H9 (cell line): ENCODE data around the gene CENPB. TPM values are rescaled to one million over a fixed set of nuclear protein-coding genes. Genes with fewer than 3 reads are reported as not detected.

ENCODE experiments used
- DNase-seq: peaks from one replicate; pipeline ENCODE4 v3.0.0-alpha.2; 2017
- H2AFZ ChIP-seq: one replicate; pipeline ENCODE4 v1.6.1; 2013; ENCODE audit warnings: mild to moderate bottlenecking, low read length, control low read depth, moderate library complexity
- H2AK5ac ChIP-seq: 2 replicates; pipeline ENCODE4 v1.6.1; 2013; ENCODE audit warnings: low read length, control low read depth, mixed read lengths; ENCODE audit not compliant: insufficient read length
- H2BK120ac ChIP-seq: one replicate; pipeline ENCODE4 v1.6.1; 2013; ENCODE audit warnings: low read depth, mild to moderate bottlenecking, low read length, control low read depth, inconsistent platforms; ENCODE audit not compliant: poor library complexity, severe bottlenecking
- H2BK12ac ChIP-seq: 2 replicates; pipeline ENCODE4 v1.6.1; 2013; ENCODE audit warnings: low read length, control low read depth, mixed read lengths, low read depth; ENCODE audit not compliant: insufficient read length
- H2BK15ac ChIP-seq: 2 replicates; pipeline ENCODE4 v1.6.1; 2013; ENCODE audit warnings: low read depth, low read length, control low read depth
- H2BK20ac ChIP-seq: one replicate; pipeline ENCODE4 v1.6.1; 2013; ENCODE audit warnings: low read depth, mild to moderate bottlenecking, low read length, control low read depth, inconsistent platforms; ENCODE audit not compliant: poor library complexity, severe bottlenecking
- H2BK5ac ChIP-seq: 2 replicates; pipeline ENCODE4 v1.6.1; 2013; ENCODE audit warnings: low read length, control low read depth, mixed read lengths; ENCODE audit not compliant: insufficient read length
- H3K14ac ChIP-seq: 2 replicates; pipeline ENCODE4 v1.6.1; 2013; ENCODE audit warnings: low read length, control low read depth; ENCODE audit not compliant: insufficient read depth
- H3K18ac ChIP-seq: 2 replicates; pipeline ENCODE4 v1.6.1; 2013; ENCODE audit warnings: low read depth, mild to moderate bottlenecking, mixed read lengths, low read length, control low read depth; ENCODE audit not compliant: insufficient read length
- H3K23ac ChIP-seq: 2 replicates; pipeline ENCODE4 v1.6.1; 2013; ENCODE audit warnings: low read length, control low read depth, mixed read lengths, low read depth; ENCODE audit not compliant: insufficient read length
- H3K23me2 ChIP-seq: 2 replicates; pipeline ENCODE4 v1.6.1; 2013; ENCODE audit warnings: low read depth, mild to moderate bottlenecking, mixed read lengths, low read length, control low read depth; ENCODE audit not compliant: insufficient read length, poor library complexity, severe bottlenecking
- H3K27ac ChIP-seq: 2 replicates; pipeline ENCODE4 v1.5.1; 2013; ENCODE audit warnings: low read length, control low read depth, mixed read lengths, low read depth; ENCODE audit not compliant: insufficient read length
- H3K27me3 ChIP-seq: 2 replicates; pipeline ENCODE4 v1.6.1; 2013; ENCODE audit warnings: low read length, control low read depth, inconsistent platforms; ENCODE audit not compliant: insufficient read depth
- H3K4ac ChIP-seq: 2 replicates; pipeline ENCODE4 v1.6.1; 2013; ENCODE audit warnings: low read depth, mild to moderate bottlenecking, control low read depth, inconsistent platforms, low read length, moderate library complexity
- H3K4me1 ChIP-seq: 2 replicates; pipeline ENCODE4 v1.6.1; 2013; ENCODE audit warnings: low read length, control low read depth, inconsistent platforms; ENCODE audit not compliant: insufficient read depth
- H3K4me2 ChIP-seq: 2 replicates; pipeline ENCODE4 v1.6.1; 2013; ENCODE audit warnings: low read length, control low read depth, mixed read lengths; ENCODE audit not compliant: insufficient read length, insufficient read depth
- H3K56ac ChIP-seq: 2 replicates; pipeline ENCODE4 v1.6.1; 2013; ENCODE audit warnings: low read depth, mild to moderate bottlenecking, mixed read lengths, low read length, control low read depth; ENCODE audit not compliant: insufficient read length
- H3K79me1 ChIP-seq: 2 replicates; pipeline ENCODE4 v1.6.1; 2013; ENCODE audit warnings: low read depth, mild to moderate bottlenecking, moderate library complexity, low read length, control low read depth, inconsistent platforms; ENCODE audit not compliant: insufficient read depth, poor library complexity, severe bottlenecking
- H3K79me2 ChIP-seq: 2 replicates; pipeline ENCODE4 v1.6.1; 2013; ENCODE audit warnings: low read length, control low read depth, inconsistent platforms; ENCODE audit not compliant: insufficient read depth
- H3K9ac ChIP-seq: 2 replicates; pipeline ENCODE4 v1.6.1; 2013; ENCODE audit warnings: low read length, control low read depth, mixed read lengths; ENCODE audit not compliant: insufficient read length; ENCODE audit errors: extremely low read depth
- H3K9me3 ChIP-seq: one replicate; pipeline ENCODE4 v1.6.1; 2013; ENCODE audit warnings: low read depth, low read length, inconsistent platforms; ENCODE audit not compliant: control insufficient read depth
- H3T11ph ChIP-seq: one replicate; pipeline ENCODE4 v1.6.1; 2013; ENCODE audit warnings: mild to moderate bottlenecking, low read length, control low read depth, inconsistent platforms
- H4K20me1 ChIP-seq: one replicate; pipeline ENCODE4 v1.6.1; 2013; ENCODE audit not compliant: control insufficient read depth, insufficient read length, insufficient read depth
- H4K5ac ChIP-seq: 2 replicates; pipeline ENCODE4 v1.6.1; 2013; ENCODE audit warnings: low read depth, mild to moderate bottlenecking, mixed read lengths, low read length, control low read depth; ENCODE audit not compliant: insufficient read length
- H4K8ac ChIP-seq: replicated peaks from 2 replicates; pipeline ENCODE4 v1.6.1; 2013; ENCODE audit warnings: low read length, control low read depth, mixed read lengths, low read depth; ENCODE audit not compliant: insufficient read length
- H4K91ac ChIP-seq: 2 replicates; pipeline ENCODE4 v1.6.1; 2013; ENCODE audit warnings: low read depth, mild to moderate bottlenecking, moderate library complexity, mixed read lengths, low read length, control low read depth; ENCODE audit not compliant: insufficient read length
- H3K27ac Mint-ChIP-seq, 3 experiments: 2 replicates in 2 of 3; 3 replicates in 1 of 3; pipeline ENCODE4 v1.8.0; 2020 to 2021; ENCODE audit warnings: mixed read lengths in 3 of 3, mild to moderate bottlenecking in 1 of 3, moderate library complexity in 1 of 3
- H3K27me3 Mint-ChIP-seq: 2 replicates; pipeline ENCODE4 v1.8.0; 2021; ENCODE audit warnings: low read depth, mild to moderate bottlenecking, moderate library complexity, mixed read lengths
- H3K36me3 Mint-ChIP-seq, 3 experiments: 2 replicates in 2 of 3; 3 replicates in 1 of 3; pipeline ENCODE4 v1.8.0; 2020 to 2021; ENCODE audit warnings: low read depth in 3 of 3, mixed read lengths in 3 of 3; ENCODE audit not compliant: insufficient read depth in 1 of 3
- H3K4me1 Mint-ChIP-seq, 2 experiments: 2 replicates each; pipeline ENCODE4 v1.8.0; 2020; ENCODE audit warnings: mixed read lengths in 2 of 2
- H3K4me3 Mint-ChIP-seq, 2 experiments: 2 replicates in 1 of 2; 3 replicates in 1 of 2; pipeline ENCODE4 v1.8.0; 2020 to 2021; ENCODE audit warnings: mild to moderate bottlenecking in 2 of 2, mixed read lengths in 2 of 2, moderate library complexity in 1 of 2
- H3K9me3 Mint-ChIP-seq, 2 experiments: 2 replicates in 1 of 2; 3 replicates in 1 of 2; pipeline ENCODE4 v1.8.0; 2020; ENCODE audit warnings: mild to moderate bottlenecking in 2 of 2, mixed read lengths in 2 of 2, moderate library complexity in 1 of 2
- CTCF ChIP-seq: fragments of 200-600 bp; sonication (generic); conservative IDR thresholded peaks from 3 replicates; pipeline ENCODE4 v1.8.0; 2021; ENCODE audit warnings: antibody characterized with exemption, mild to moderate bottlenecking
- WGBS: extraction: QIAGEN DNeasy Blood & Tissue Kit; methylation state at CpG from one replicate; pipeline ENCODE4 v1.1.7; 2013; ENCODE audit warnings: missing lambda C conversion rate, low lambda C conversion rate, mixed read lengths; ENCODE audit not compliant: insufficient read length; ENCODE audit errors: extremely low coverage; 5-methylcytosine and 5-hydroxymethylcytosine counted together
- total RNA-seq: library from RNA; stranded (reverse); gene quantifications from 2 replicates; pipeline ENCODE4 v1.2.1, GENCODE V29; 2021

Gene CENPB
- total RNA-seq, 1 experiment from 2014 or later: 63.1 TPM

DNA sequence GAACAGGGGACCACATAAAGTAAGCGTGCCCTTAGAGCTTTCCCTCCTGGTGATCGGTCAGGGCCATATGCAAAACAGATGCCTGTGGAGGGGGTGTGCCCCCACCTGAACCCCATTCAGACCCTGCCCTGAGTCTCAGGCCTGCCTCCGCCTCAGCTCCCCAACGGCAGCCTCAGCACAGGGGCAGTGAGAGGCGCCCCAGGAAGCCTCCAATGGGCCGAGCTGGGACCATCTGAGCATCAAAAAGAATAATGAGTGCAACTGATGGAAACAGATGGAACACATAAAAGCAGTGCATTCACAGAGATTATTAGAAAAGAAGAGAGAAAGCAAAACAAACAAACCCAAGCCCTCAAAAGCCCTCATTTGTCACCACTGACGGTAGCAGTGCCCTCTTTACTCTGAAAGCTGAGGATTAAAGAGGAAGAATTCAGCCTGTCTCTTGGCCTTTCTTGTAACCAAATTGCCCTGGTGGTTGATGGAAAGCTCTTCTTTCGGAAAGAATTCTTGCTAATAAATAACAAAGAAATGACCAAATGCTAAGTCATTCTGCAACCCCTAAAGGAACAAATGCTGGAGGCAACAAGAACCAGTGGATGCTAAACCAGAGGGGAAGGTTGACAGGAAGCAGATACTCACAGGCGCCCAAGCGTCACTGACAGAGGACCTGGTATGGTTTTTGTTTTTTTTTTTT lies 25.7 kb downstream of the CENPB start:
- H3K23me2 ChIP-seq: peaks cover 2% of the 10 kb centered on the region

More for the DNA sequence above, 25.7 kb downstream of the CENPB start:
- H3K9ac ChIP-seq: no peak overlapping the region
- Mint-ChIP-seq H3K4me1 (peaks cover 0 to 6% of the 10 kb centered on the region in 2 experiments), H3K36me3 (peaks cover 21 to 26% (median 25%) of the 10 kb centered on the region in 3 experiments; a peak in 6 of 7 replicates), H3K4me3 (no peak overlapping the region), H3K9me3 (no peaks in the 10 kb centered on the region), H3K27me3 (no peaks in the 10 kb centered on the region), H3K27ac (peak overlapping the region in 2 of 3 experiments; percentile 10 to 44; a peak in 1 of 7 replicates)
- H3K9me3 ChIP-seq: no peaks in the 10 kb centered on the region
- H3K4me2 ChIP-seq: no peak overlapping the region
- H3K18ac ChIP-seq: no peak overlapping the region
- H4K20me1 ChIP-seq: no peaks in the 10 kb centered on the region
- no peak overlapping the region for H3K23ac ChIP-seq
- no peaks in the 10 kb centered on the region for H3K27me3 ChIP-seq
- peaks cover 3% of the 10 kb centered on the region for H3K79me1 ChIP-seq
- no peak for TF ChIP-seq CTCF
- no peaks in the 10 kb centered on the region for H3K79me2 ChIP-seq
- no peak overlapping the region for H2AK5ac ChIP-seq
- no CpG with 5 or more reads among the region's 10 CpGs for WGBS
- no peak overlapping the region for H4K8ac ChIP-seq
- H3K4me1 ChIP-seq: no peaks in the 10 kb centered on the region
- H3K56ac ChIP-seq: no peak overlapping the region
- no peak overlapping the region for H4K5ac ChIP-seq
- no peak overlapping the region for H3K27ac ChIP-seq
- no peak overlapping the region for H4K91ac ChIP-seq
- H2BK15ac ChIP-seq: no peak overlapping the region
- H3T11ph ChIP-seq: no peak overlapping the region
- no peak overlapping the region for H2AFZ ChIP-seq
- no peak overlapping the region for H2BK120ac ChIP-seq
- DNase-seq: no peak
- H2BK12ac ChIP-seq: no peak overlapping the region
- no peak overlapping the region for H3K14ac ChIP-seq
- H2BK20ac ChIP-seq: no peak overlapping the region
- no peak overlapping the region for H3K4ac ChIP-seq
- no peak overlapping the region for H2BK5ac ChIP-seq
